Transverse colon (tissue), 4 donors: ENCODE data around the gene FBLN5. TPM values are rescaled to one million over a fixed set of nuclear protein-coding genes. Genes with fewer than 3 reads are reported as not detected.

ENCODE experiments used
- DNase-seq: peaks from one replicate; pipeline ENCODE4 v3.0.0-alpha.2; 2019
- H3K27ac ChIP-seq, 4 donors: fragments of 200-600 bp; sonication (generic); 2 replicates each; pipeline ENCODE4 v1.5.1; 2016 to 2018; ENCODE audit warnings: inconsistent platforms in 4 of 4
- H3K27me3 ChIP-seq: fragments of 200-600 bp; sonication (generic); 2 replicates; pipeline ENCODE4 v1.5.1; 2017; ENCODE audit warnings: inconsistent platforms
- H3K36me3 ChIP-seq, 4 donors: fragments of 200-600 bp; sonication (generic); 2 replicates each; pipeline ENCODE4 v1.5.1; 2017 to 2019; ENCODE audit warnings: inconsistent platforms in 4 of 4
- H3K4me1 ChIP-seq, 4 donors: fragments of 200-600 bp; sonication (generic); 2 replicates each; pipeline ENCODE4 v1.5.1; 2017 to 2020; ENCODE audit warnings: inconsistent platforms in 4 of 4
- H3K4me3 ChIP-seq, 4 donors: fragments of 200-600 bp; sonication (generic); 1 replicate in 1 of 4; 2 replicates in 3 of 4; pipeline versions ENCODE4 v1.5.1 to v1.6.1; 2017 to 2019; ENCODE audit warnings: inconsistent platforms in 4 of 4
- H3K9me3 ChIP-seq, 2 donors: fragments of 200-600 bp; sonication (generic); 2 replicates each; pipeline ENCODE4 v1.5.1; 2017 to 2019; ENCODE audit warnings: inconsistent platforms in 2 of 2
- CTCF ChIP-seq, 5 experiments: fragments of 200-600 bp in 3 of 5; fragments of 450-650 bp in 2 of 5; sonication (generic) in 3 of 5; IDR thresholded peaks; 1 replicate in 2 of 5; 2 replicates in 3 of 5; pipeline ENCODE4 v1.5.1; 2016 to 2017; ENCODE audit warnings: antibody characterized with exemption in 5 of 5, inconsistent platforms in 3 of 5, mild to moderate bottlenecking in 2 of 5, moderate library complexity in 1 of 5
- EP300 ChIP-seq: sonication (generic); formaldehyde crosslinking; IDR thresholded peaks from one replicate; pipeline ENCODE4 v1.6.1; 2017; ENCODE audit warnings: antibody characterized with exemption, low read depth
- POLR2A ChIP-seq: fragments of 450-650 bp; IDR thresholded peaks from one replicate; pipeline ENCODE4 v1.6.1; 2016; ENCODE audit warnings: antibody characterized with exemption, mild to moderate bottlenecking, moderate library complexity
- POLR2AphosphoS5 ChIP-seq, 3 donors: sonication (generic); formaldehyde crosslinking; IDR thresholded peaks; one replicate each; pipeline ENCODE4 v1.6.1; 2016; ENCODE audit warnings: antibody characterized with exemption in 3 of 3
- WGBS, 2 donors: methylation state at CpG; one replicate each; pipeline ENCODE4 v1.1.5; 2018; ENCODE audit warnings: low coverage in 1 of 2; 5-methylcytosine and 5-hydroxymethylcytosine counted together
- in situ Hi-C, 4 donors: fragments of 200-750 bp; cut with MboI; loops; one replicate each; pipeline versions ENCODE4 v1.15.0 to v1.15.1; 2017; ENCODE audit warnings: low sequenced_read_pairs in 3 of 4, low pct_ligation_motif_present in 1 of 4, low pct_unique_long_range_greater_than_20kb in 1 of 4
- intact Hi-C: fragments of 100-400 bp; cut with DNase I; formaldehyde crosslinking; loops from one replicate; pipeline ENCODE4 v1.15.1; 2023; ENCODE audit warnings: low total_unique reads
- total RNA-seq, 4 donors: library from RNA; depleted of rRNA; stranded (reverse); fragments of >200 nt; gene quantifications; one replicate each; pipeline ENCODE4 v1.1.0, GENCODE V29; 2016

The FBLN5 gene
- total RNA-seq, 4 donors from 2014 or later = 14.6 to 120 (median 38.7) TPM

- DNase-seq = no peak
- TF ChIP-seq CTCF (IDR thresholded peaks at IDR 0.05) (no peak), POLR2AphosphoS5 (IDR thresholded peaks at IDR 0.05) (no peak), EP300 (no peak), POLR2A (no peak)
- 83 to 89% methylated on average over 3 to 9 of the region's 9 CpGs for WGBS, 2 donors
- H3K27ac ChIP-seq = no peak overlapping the region
- H3K27me3 ChIP-seq = no peaks in the 10 kb centered on the region
- intact Hi-C loops = no loop called here
- H3K4me1 ChIP-seq = peaks cover 0 to 11% (median 3%) of the 10 kb centered on the region in 4 donors
- H3K36me3 ChIP-seq = no peaks in the 10 kb centered on the region
- H3K9me3 ChIP-seq = no peaks in the 10 kb centered on the region
- no peak overlapping the region for H3K4me3 ChIP-seq
- in situ Hi-C loops = loop anchor here in 2 of 4 donors (5.0 to 25.0 kb wide), 2 partner anchors 243 to 253 kb away; no protein-coding TSS in a partner anchor
Measured at GRCh38 chr14:91904956-91905645, 42.4 kb downstream of the FBLN5 start.

- TF ChIP-seq POLR2A = no peak
- TF ChIP-seq CTCF (IDR thresholded peaks at IDR 0.05) = no peak
- no peak for TF ChIP-seq EP300
- no peak for TF ChIP-seq POLR2AphosphoS5 (IDR thresholded peaks at IDR 0.05)
- DNase-seq = no peak
- no peak overlapping the region for H3K27ac ChIP-seq
- intact Hi-C loops = no loop called here
- WGBS, 2 donors = 83 to 85% methylated on average over 1 to 8 of the region's 8 CpGs
- no peaks in the 10 kb centered on the region for H3K9me3 ChIP-seq
- no peaks in the 10 kb centered on the region for H3K36me3 ChIP-seq
- no peak overlapping the region for H3K4me3 ChIP-seq
- peaks cover 0 to 11% (median 3%) of the 10 kb centered on the region in 4 donors for H3K4me1 ChIP-seq
- in situ Hi-C loops = loop anchor here in 2 of 4 donors (5.0 to 25.0 kb wide), 2 partner anchors 242 to 252 kb away; no protein-coding TSS in a partner anchor
- H3K27me3 ChIP-seq = no peaks in the 10 kb centered on the region
Measured at GRCh38 chr14:91904483-91904882, 43.0 kb downstream of the FBLN5 start.

- TF ChIP-seq EP300 = no peak
- TF ChIP-seq POLR2AphosphoS5 (IDR thresholded peaks at IDR 0.05) = no peak
- H3K36me3 ChIP-seq = no peaks in the 10 kb centered on the region
- peak overlapping the region in 1 of 4 donors; percentile 19 for H3K27ac ChIP-seq
- no peaks in the 10 kb centered on the region for H3K9me3 ChIP-seq
- 41 to 77% methylated on average over 2 of the region's 2 CpGs for WGBS, 2 donors
- H3K4me3 ChIP-seq = no peak overlapping the region
- in situ Hi-C loops = loop anchor here in 2 of 4 donors (5.0 to 25.0 kb wide), 2 partner anchors 241 to 251 kb away; no protein-coding TSS in a partner anchor
- DNase-seq = no peak
- intact Hi-C loops = no loop called here
- no peaks in the 10 kb centered on the region for H3K27me3 ChIP-seq
- H3K4me1 ChIP-seq = peaks cover 0 to 11% (median 3%) of the 10 kb centered on the region in 4 donors
Measured at GRCh38 chr14:91903070-91903469, 44.4 kb downstream of the FBLN5 start.

GRCh38 chr14:91902336-91902735 lies 45.2 kb downstream of the FBLN5 start:
- Histone ChIP-seq H3K27me3 (no peaks in the 10 kb centered on the region), H3K36me3 (no peaks in the 10 kb centered on the region), H3K9me3 (no peaks in the 10 kb centered on the region), H3K4me3 (no peak overlapping the region), H3K4me1 (peaks cover 0 to 15% (median 6%) of the 10 kb centered on the region in 4 donors), H3K27ac (peak overlapping the region in 2 of 4 donors; percentile 37 to 47)
- WGBS, 2 donors = 78 to 85% methylated on average over 3 of the region's 3 CpGs
- intact Hi-C loops = no loop called here
- in situ Hi-C loops = loop anchor here in 2 of 4 donors (5.0 to 25.0 kb wide), 2 partner anchors 240 to 250 kb away; no protein-coding TSS in a partner anchor
- no peak for DNase-seq
- TF ChIP-seq EP300 (no peak), POLR2AphosphoS5 (IDR thresholded peaks at IDR 0.05) (no peak), CTCF (IDR thresholded peaks at IDR 0.05) (no peak), POLR2A (no peak)
